Neural cell (in vitro differentiated cells): ENCODE measurements around the gene CLINT1. TPM values are rescaled to one million over a fixed set of nuclear protein-coding genes. Genes with fewer than 3 reads are reported as not detected.

Source experiments
- H2AFZ ChIP-seq: fragments of 200-600, 300-800 bp; sonication (generic), shearing (Covaris generic); 2 replicates; pipeline ENCODE4 v1.6.0; 2014; ENCODE audit warnings: low read depth, mild to moderate bottlenecking, antibody characterized with exemption, low read length, moderate library complexity
- H3F3A ChIP-seq: fragments of 200-600 bp; shearing (Covaris generic); 2 replicates; pipeline ENCODE4 v1.6.1; 2016; ENCODE audit warnings: mild to moderate bottlenecking, moderate library complexity, mixed read lengths, antibody characterized with exemption, low read length; ENCODE audit not compliant: insufficient read depth, poor library complexity, severe bottlenecking
- H3K27ac ChIP-seq: fragments of 200-600, 300-800 bp; sonication (generic), shearing (Covaris generic); 2 replicates; pipeline ENCODE4 v1.5.1; 2014; ENCODE audit warnings: mild to moderate bottlenecking, low read length, moderate library complexity
- H3K27me3 ChIP-seq: fragments of 300-800, 200-600 bp; sonication (generic), shearing (Covaris generic); 2 replicates; pipeline ENCODE4 v1.6.0; 2014; ENCODE audit warnings: mild to moderate bottlenecking, low read depth, low read length, moderate library complexity; ENCODE audit not compliant: insufficient read depth
- H3K36me3 ChIP-seq: fragments of 300-800, 200-600 bp; sonication (generic), shearing (Covaris generic); 2 replicates; pipeline ENCODE4 v1.5.1; 2014; ENCODE audit warnings: mild to moderate bottlenecking, antibody characterized with exemption, low read length, moderate library complexity; ENCODE audit not compliant: insufficient read depth
- H3K4me2 ChIP-seq: fragments of 300-800, 200-600 bp; sonication (generic), shearing (Covaris generic); 2 replicates; pipeline ENCODE4 v1.6.0; 2014; ENCODE audit warnings: mild to moderate bottlenecking, low read length
- H3K4me3 ChIP-seq: fragments of 300-800, 200-600 bp; sonication (generic), shearing (Covaris generic); 2 replicates; pipeline ENCODE4 v1.5.1; 2014; ENCODE audit warnings: mild to moderate bottlenecking, low read length, moderate library complexity
- H3K79me2 ChIP-seq: fragments of 200-600 bp; shearing (Covaris generic); replicated peaks from 2 replicates; pipeline ENCODE4 v1.6.0; 2014; ENCODE audit warnings: mild to moderate bottlenecking, low read length, moderate library complexity; ENCODE audit not compliant: insufficient read depth
- H3K9ac ChIP-seq: fragments of 300-800, 200-600 bp; sonication (generic), shearing (Covaris generic); 2 replicates; pipeline ENCODE4 v1.6.1; 2016; ENCODE audit warnings: mild to moderate bottlenecking, low read length, mixed read lengths
- H3K9me2 ChIP-seq: fragments of 200-600 bp; shearing (Covaris generic); 2 replicates; pipeline ENCODE4 v1.6.1; 2016; ENCODE audit warnings: mild to moderate bottlenecking, low read length, mixed read lengths; ENCODE audit not compliant: insufficient read depth
- H3K9me3 ChIP-seq: fragments of 200-600, 300-800 bp; sonication (generic), shearing (Covaris generic); 2 replicates; pipeline ENCODE4 v1.6.1; 2016; ENCODE audit warnings: mild to moderate bottlenecking, mixed run types, low read length, moderate library complexity, mixed read lengths
- H4K20me1 ChIP-seq: fragments of 200-600 bp; shearing (Covaris generic); 2 replicates; pipeline ENCODE4 v1.6.1; 2016; ENCODE audit warnings: mild to moderate bottlenecking, mixed run types; ENCODE audit not compliant: insufficient read depth
- EP300 ChIP-seq: fragments of 450-650 bp; conservative IDR thresholded peaks from 2 replicates; pipeline ENCODE4 v1.6.1; 2014; ENCODE audit warnings: antibody characterized with exemption, mild to moderate bottlenecking, moderate library complexity; ENCODE audit not compliant: poor library complexity, severe bottlenecking
- EZH2 ChIP-seq: fragments of 200-600, 300-800 bp; shearing (Covaris generic), sonication (generic); IDR thresholded peaks from 2 replicates; pipeline ENCODE4 v1.6.1; 2014; ENCODE audit warnings: antibody characterized with exemption, low read length, borderline replicate concordance, mild to moderate bottlenecking; ENCODE audit not compliant: insufficient read depth, poor library complexity, severe bottlenecking
- MXI1 ChIP-seq: fragments of 450-650 bp; conservative IDR thresholded peaks from 2 replicates; pipeline ENCODE4 v1.6.1; 2014; ENCODE audit warnings: antibody characterized with exemption, mild to moderate bottlenecking; ENCODE audit not compliant: poor library complexity, severe bottlenecking
- POLR2AphosphoS5 ChIP-seq: IDR thresholded peaks from 2 replicates; pipeline ENCODE4 v1.6.1; 2012
- RAD21 ChIP-seq: fragments of 450-650 bp; conservative IDR thresholded peaks from 2 replicates; pipeline ENCODE4 v1.6.1; 2014; ENCODE audit warnings: antibody characterized with exemption, mild to moderate bottlenecking, moderate library complexity
- SMC3 ChIP-seq: fragments of 450-650 bp; conservative IDR thresholded peaks from 2 replicates; pipeline ENCODE4 v1.6.1; 2014; ENCODE audit warnings: antibody characterized with exemption, mild to moderate bottlenecking, moderate library complexity; ENCODE audit not compliant: poor library complexity
- TAF1 ChIP-seq: IDR thresholded peaks from 2 replicates; pipeline ENCODE4 v1.6.1; 2012; ENCODE audit warnings: low read depth
- polyA plus RNA-seq: library from polyadenylated mRNA; depleted of rRNA; stranded (reverse); fragments of >200 nt; gene quantifications from 2 replicates; pipeline ENCODE4 v1.2.3, GENCODE V29; 2014
- TF ChIP-seq, protein P1 (sequence below): IDR thresholded peaks from 2 replicates; pipeline ENCODE4 v1.6.1; 2012; ENCODE audit warnings: borderline replicate concordance
- TF ChIP-seq, protein P2 (sequence below): fragments of 450-650 bp; IDR thresholded peaks from 2 replicates; pipeline ENCODE4 v1.5.1; 2014; ENCODE audit warnings: antibody characterized with exemption, mild to moderate bottlenecking, moderate library complexity; ENCODE audit not compliant: poor library complexity, severe bottlenecking

CLINT1 gene
- polyA plus RNA-seq, 1 donor from 2014 or later = 47.3 TPM

DNA sequence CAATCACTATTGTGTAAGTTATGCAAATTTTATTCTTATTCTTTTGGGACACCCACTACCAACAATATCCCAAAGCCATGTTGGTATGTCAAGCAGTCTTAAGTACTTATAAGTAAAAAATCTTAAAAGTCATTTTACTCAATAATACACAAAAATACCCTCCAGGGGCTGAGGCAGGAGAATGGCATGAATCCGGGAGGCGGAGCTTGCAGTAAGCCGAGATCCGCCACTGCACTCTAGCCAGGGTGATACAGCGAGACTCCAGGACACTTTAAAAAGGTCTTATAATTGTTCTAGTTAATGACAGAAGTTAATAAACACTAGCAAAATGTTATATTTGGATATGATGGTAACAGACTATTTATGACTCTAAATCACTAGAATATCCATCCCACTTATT lies 16.8 kb downstream of the CLINT1 start:
- no peaks in the 10 kb centered on the region for H4K20me1 ChIP-seq
- peaks cover 21% of the 10 kb centered on the region for H3K79me2 ChIP-seq
- no peaks in the 10 kb centered on the region for H3K9me3 ChIP-seq
- H3K4me3 ChIP-seq = no peak overlapping the region
- no peak overlapping the region for H3K4me2 ChIP-seq
- no peaks in the 10 kb centered on the region for H3K36me3 ChIP-seq
- no peaks in the 10 kb centered on the region for H3F3A ChIP-seq
- H3K9me2 ChIP-seq = no peaks in the 10 kb centered on the region
- no peak overlapping the region for H2AFZ ChIP-seq
- H3K27me3 ChIP-seq = no peaks in the 10 kb centered on the region
- H3K9ac ChIP-seq = no peak overlapping the region
- no peak for TF ChIP-seq MXI1
- TF ChIP-seq EZH2 = no peak
- TF ChIP-seq, protein P1, sequence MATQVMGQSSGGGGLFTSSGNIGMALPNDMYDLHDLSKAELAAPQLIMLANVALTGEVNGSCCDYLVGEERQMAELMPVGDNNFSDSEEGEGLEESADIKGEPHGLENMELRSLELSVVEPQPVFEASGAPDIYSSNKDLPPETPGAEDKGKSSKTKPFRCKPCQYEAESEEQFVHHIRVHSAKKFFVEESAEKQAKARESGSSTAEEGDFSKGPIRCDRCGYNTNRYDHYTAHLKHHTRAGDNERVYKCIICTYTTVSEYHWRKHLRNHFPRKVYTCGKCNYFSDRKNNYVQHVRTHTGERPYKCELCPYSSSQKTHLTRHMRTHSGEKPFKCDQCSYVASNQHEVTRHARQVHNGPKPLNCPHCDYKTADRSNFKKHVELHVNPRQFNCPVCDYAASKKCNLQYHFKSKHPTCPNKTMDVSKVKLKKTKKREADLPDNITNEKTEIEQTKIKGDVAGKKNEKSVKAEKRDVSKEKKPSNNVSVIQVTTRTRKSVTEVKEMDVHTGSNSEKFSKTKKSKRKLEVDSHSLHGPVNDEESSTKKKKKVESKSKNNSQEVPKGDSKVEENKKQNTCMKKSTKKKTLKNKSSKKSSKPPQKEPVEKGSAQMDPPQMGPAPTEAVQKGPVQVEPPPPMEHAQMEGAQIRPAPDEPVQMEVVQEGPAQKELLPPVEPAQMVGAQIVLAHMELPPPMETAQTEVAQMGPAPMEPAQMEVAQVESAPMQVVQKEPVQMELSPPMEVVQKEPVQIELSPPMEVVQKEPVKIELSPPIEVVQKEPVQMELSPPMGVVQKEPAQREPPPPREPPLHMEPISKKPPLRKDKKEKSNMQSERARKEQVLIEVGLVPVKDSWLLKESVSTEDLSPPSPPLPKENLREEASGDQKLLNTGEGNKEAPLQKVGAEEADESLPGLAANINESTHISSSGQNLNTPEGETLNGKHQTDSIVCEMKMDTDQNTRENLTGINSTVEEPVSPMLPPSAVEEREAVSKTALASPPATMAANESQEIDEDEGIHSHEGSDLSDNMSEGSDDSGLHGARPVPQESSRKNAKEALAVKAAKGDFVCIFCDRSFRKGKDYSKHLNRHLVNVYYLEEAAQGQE = no peak
- TF ChIP-seq RAD21 = no peak
- TF ChIP-seq POLR2AphosphoS5 = no peak
- TF ChIP-seq EP300 = no peak
- no peak for TF ChIP-seq SMC3
- no peak for TF ChIP-seq TAF1
- TF ChIP-seq, protein P2, sequence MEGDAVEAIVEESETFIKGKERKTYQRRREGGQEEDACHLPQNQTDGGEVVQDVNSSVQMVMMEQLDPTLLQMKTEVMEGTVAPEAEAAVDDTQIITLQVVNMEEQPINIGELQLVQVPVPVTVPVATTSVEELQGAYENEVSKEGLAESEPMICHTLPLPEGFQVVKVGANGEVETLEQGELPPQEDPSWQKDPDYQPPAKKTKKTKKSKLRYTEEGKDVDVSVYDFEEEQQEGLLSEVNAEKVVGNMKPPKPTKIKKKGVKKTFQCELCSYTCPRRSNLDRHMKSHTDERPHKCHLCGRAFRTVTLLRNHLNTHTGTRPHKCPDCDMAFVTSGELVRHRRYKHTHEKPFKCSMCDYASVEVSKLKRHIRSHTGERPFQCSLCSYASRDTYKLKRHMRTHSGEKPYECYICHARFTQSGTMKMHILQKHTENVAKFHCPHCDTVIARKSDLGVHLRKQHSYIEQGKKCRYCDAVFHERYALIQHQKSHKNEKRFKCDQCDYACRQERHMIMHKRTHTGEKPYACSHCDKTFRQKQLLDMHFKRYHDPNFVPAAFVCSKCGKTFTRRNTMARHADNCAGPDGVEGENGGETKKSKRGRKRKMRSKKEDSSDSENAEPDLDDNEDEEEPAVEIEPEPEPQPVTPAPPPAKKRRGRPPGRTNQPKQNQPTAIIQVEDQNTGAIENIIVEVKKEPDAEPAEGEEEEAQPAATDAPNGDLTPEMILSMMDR = no peak
- H3K27ac ChIP-seq = no peak overlapping the region

DNA sequence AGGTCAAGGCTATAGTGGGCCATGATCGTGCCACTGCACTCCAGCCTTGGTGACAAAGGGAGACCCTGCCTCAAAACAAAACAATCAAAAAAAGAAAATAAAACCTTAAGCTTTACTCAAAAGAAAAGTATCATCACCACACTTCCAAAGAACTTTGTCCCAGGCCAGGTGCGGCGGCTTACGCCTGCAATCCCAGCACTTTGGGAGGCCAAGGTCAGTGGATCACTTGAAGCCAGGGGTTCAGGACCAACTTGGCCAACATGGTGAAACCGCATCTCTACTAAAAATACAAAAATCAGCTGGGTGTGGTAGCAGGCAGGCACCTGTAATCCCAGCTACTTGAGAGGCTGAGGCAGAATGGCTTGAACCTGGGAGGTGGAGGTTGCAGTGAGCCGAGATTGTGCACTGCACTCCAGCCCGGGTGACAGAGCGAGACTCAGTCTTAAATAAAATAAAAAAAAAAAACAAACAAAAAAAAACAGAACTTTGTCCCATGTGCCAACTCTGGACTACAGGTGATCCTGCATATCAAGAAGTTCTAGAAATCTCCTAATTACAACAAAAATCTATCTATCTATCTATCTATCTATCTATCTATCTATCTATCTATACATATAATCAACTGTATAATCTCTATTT lies 19.7 kb downstream of the CLINT1 start:
- no peak overlapping the region for H3K4me3 ChIP-seq
- peaks cover 13% of the 10 kb centered on the region for H3K79me2 ChIP-seq
- H4K20me1 ChIP-seq = no peaks in the 10 kb centered on the region
- H3K36me3 ChIP-seq = no peaks in the 10 kb centered on the region
- no peak overlapping the region for H3K4me2 ChIP-seq
- no peak overlapping the region for H2AFZ ChIP-seq
- no peaks in the 10 kb centered on the region for H3K9me2 ChIP-seq
- no peaks in the 10 kb centered on the region for H3K9me3 ChIP-seq
- no peaks in the 10 kb centered on the region for H3K27me3 ChIP-seq
- H3K27ac ChIP-seq = no peak overlapping the region
- TF ChIP-seq RAD21 (no peak), SMC3 (no peak), EZH2 (no peak), TAF1 (no peak), EP300 (no peak), MXI1 (no peak), POLR2AphosphoS5 (no peak)
- TF ChIP-seq, protein P1 = no peak
- TF ChIP-seq, protein P2 = no peak
- H3K9ac ChIP-seq = no peak overlapping the region
- H3F3A ChIP-seq = no peaks in the 10 kb centered on the region
